NCI-H1105 (cell line): Measurements from ENCODE around the gene INAFM2.

Experiments used
- DNase-seq: peaks from one replicate; lab custom pipeline; 2025; lab: John Stamatoyannopoulos, UW

INAFM2 gene

GRCh38 chr15:40329804-40330203 lies 6.3 kb downstream of the INAFM2 start:
- DNase-seq = no peak

- peak; percentile 48 for DNase-seq
Observed at GRCh38 chr15:40330368-40330836, 6.9 kb downstream of the INAFM2 start.

- no peak for DNase-seq
Observed at GRCh38 chr15:40331026-40331425, 7.5 kb downstream of the INAFM2 start.

- DNase-seq = no peak
Observed at GRCh38 chr15:40331637-40332036, 8.1 kb downstream of the INAFM2 start.

GRCh38 chr15:40332113-40332781 lies 8.8 kb downstream of the INAFM2 start:
- DNase-seq = no peak

GRCh38 chr15:40333922-40334492 lies 10.5 kb downstream of the INAFM2 start:
- DNase-seq = no peak

GRCh38 chr15:40334541-40334940 lies 11.0 kb downstream of the INAFM2 start:
- DNase-seq = no peak

- no peak for DNase-seq
Observed at GRCh38 chr15:40334941-40335795, 11.7 kb downstream of the INAFM2 start.

GRCh38 chr15:40335938-40336743 lies 12.6 kb downstream of the INAFM2 start:
- peak; percentile 80 for DNase-seq

- no peak for DNase-seq
Observed at GRCh38 chr15:40336744-40337122, 13.2 kb downstream of the INAFM2 start.

GRCh38 chr15:40337597-40337996 lies 14.1 kb downstream of the INAFM2 start:
- no peak for DNase-seq

GRCh38 chr15:40338041-40338657 lies 14.7 kb downstream of the INAFM2 start:
- peak; percentile 28 for DNase-seq

GRCh38 chr15:40338921-40339620 lies 15.6 kb downstream of the INAFM2 start:
- DNase-seq = no peak

- no peak for DNase-seq
Observed at GRCh38 chr15:40339621-40339945, 16.1 kb downstream of the INAFM2 start.

GRCh38 chr15:40340038-40340739 lies 16.7 kb downstream of the INAFM2 start:
- no peak for DNase-seq

GRCh38 chr15:40340740-40341400 lies 17.4 kb downstream of the INAFM2 start, which contains the start of gene CCDC9B:
CCDC9B (minus strand) TSS chr15:40340939; CDS start chr15:40340819, 120 bp downstream.
- peak; percentile 72 for DNase-seq

GRCh38 chr15:40342416-40343320 lies 19.2 kb downstream of the INAFM2 start:
- no peak for DNase-seq

GRCh38 chr15:40343512-40343911 lies 20.0 kb downstream of the INAFM2 start:
- no peak for DNase-seq

GRCh38 chr15:40344217-40344616 lies 20.7 kb downstream of the INAFM2 start:
- DNase-seq = no peak
